ENCODE results near the gene ZIM2.

DNA sequence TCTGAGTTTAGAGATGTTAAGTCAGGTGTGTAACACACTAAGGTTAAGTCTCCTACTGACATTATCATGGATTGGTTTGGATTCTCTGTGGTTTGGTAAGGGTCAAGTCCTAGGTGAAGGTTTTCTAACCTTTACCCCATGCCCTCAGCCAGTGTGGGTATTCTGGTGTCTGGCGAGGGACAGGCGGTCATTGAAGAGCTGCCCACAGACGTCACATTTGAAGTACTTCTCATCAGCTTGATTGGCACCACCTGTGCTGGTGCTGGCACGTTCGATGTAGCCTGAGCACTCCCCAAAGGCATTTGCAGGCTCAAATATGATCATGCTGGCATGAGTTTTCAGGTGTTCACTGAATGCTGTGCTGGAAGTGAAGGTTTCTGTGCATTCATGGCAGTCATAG lies 27.0 kb downstream of the ZIM2 start:
- TF ChIP-seq CTCF (IDR thresholded peaks at IDR 0.05; ENCODE audit: insufficient read depth, low read length, poor library complexity, severe bottlenecking) (no peak), EZH2phosphoT487 (conservative IDR thresholded peaks at IDR 0.05; ENCODE audit: low read length) (no peak)
